ENCODE results near the gene AGPAT3. TPM values are rescaled to one million over a fixed set of nuclear protein-coding genes. Genes with fewer than 3 reads are reported as not detected.
"Not testable (repeated sequence)": the region's sequence is repeated elsewhere in the genome, so short reads cannot be mapped to it uniquely, and the experiment has no call there.

The AGPAT3 gene
- total RNA-seq (2014; rRNA removed; shearing (Covaris generic)), result 18.3 and 23.3 TPM in 2 replicates

- peak; percentile 24 for DNase-seq (ENCODE audit: low read depth)
These were observed at the start of gene AGPAT3 for GRCh38 chr21:43864962-43865539. Gene AGPAT3, plus strand, starts transcription at chr21:43865223. Its CDS starts 94,459 bp downstream, at chr21:43959682.

- no peak for DNase-seq (ENCODE audit: low read depth)
These were observed 49.0 kb upstream of the AGPAT3 start for GRCh38 chr21:43815991-43816390.

GRCh38 chr21:43816611-43817071 lies 48.4 kb upstream of the AGPAT3 start:
- DNase-seq (ENCODE audit: low read depth), result no peak

GRCh38 chr21:43817157-43818086 lies 47.6 kb upstream of the AGPAT3 start:
- DNase-seq (ENCODE audit: low read depth), result no peak

GRCh38 chr21:43818685-43819084 lies 46.3 kb upstream of the AGPAT3 start:
- no peak for DNase-seq (ENCODE audit: low read depth)

GRCh38 chr21:43819511-43820405 lies 45.3 kb upstream of the AGPAT3 start:
- no peak for DNase-seq (ENCODE audit: low read depth)

- no peak for DNase-seq (ENCODE audit: low read depth)
These were observed 44.6 kb upstream of the AGPAT3 start for GRCh38 chr21:43820466-43820865.

- DNase-seq (ENCODE audit: low read depth), result not testable (repeated sequence)
These were observed 42.9 kb upstream of the AGPAT3 start for GRCh38 chr21:43822166-43822565.

- DNase-seq (ENCODE audit: low read depth), result not testable (repeated sequence)
These were observed 42.3 kb upstream of the AGPAT3 start for GRCh38 chr21:43822741-43823140.

GRCh38 chr21:43824333-43825241 lies 40.4 kb upstream of the AGPAT3 start:
- DNase-seq (ENCODE audit: low read depth), result peak; percentile 59

GRCh38 chr21:43825242-43825935 lies 39.6 kb upstream of the AGPAT3 start:
- no peak for DNase-seq (ENCODE audit: low read depth)

- no peak for DNase-seq (ENCODE audit: low read depth)
These were observed 38.9 kb upstream of the AGPAT3 start for GRCh38 chr21:43825936-43826622.

- no peak for DNase-seq (ENCODE audit: low read depth)
These were observed 38.4 kb upstream of the AGPAT3 start for GRCh38 chr21:43826623-43826974.

- DNase-seq (ENCODE audit: low read depth), result peak; percentile 76
These were observed 37.9 kb upstream of the AGPAT3 start for GRCh38 chr21:43827015-43827611.

- no peak for DNase-seq (ENCODE audit: low read depth)
These were observed 35.9 kb upstream of the AGPAT3 start for GRCh38 chr21:43829161-43829560.

- DNase-seq (ENCODE audit: low read depth), result peak; percentile 32
These were observed 35.4 kb upstream of the AGPAT3 start for GRCh38 chr21:43829575-43830119.

- DNase-seq (ENCODE audit: low read depth), result no peak
These were observed 32.9 kb upstream of the AGPAT3 start for GRCh38 chr21:43832158-43832550.

GRCh38 chr21:43832648-43833047 lies 32.4 kb upstream of the AGPAT3 start:
- no peak for DNase-seq (ENCODE audit: low read depth)

Data from RPMI7951 (cell line).